ENCODE measurements around the gene TAF1A.

TAF1A gene

DNA sequence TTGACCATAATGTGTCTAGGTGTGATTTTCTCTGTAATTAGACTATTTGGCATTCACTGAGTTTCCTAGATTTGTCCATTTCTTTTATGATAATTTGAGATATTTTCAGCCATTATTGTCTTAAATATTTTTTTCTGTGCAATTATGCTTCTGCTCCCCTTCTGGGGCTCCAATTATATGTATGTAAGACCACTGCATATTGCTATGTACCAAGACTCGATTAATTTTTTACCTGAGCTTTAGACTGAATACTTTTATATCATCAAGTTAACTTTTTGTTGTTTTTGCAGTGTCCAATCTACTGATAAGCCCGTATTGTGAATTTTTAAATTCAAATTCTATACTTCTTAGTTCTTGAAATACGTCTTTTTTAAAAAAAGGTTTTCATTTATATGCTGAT, 5.1 kb upstream of the TAF1A start:
- DNase-seq, result no peak

DNA sequence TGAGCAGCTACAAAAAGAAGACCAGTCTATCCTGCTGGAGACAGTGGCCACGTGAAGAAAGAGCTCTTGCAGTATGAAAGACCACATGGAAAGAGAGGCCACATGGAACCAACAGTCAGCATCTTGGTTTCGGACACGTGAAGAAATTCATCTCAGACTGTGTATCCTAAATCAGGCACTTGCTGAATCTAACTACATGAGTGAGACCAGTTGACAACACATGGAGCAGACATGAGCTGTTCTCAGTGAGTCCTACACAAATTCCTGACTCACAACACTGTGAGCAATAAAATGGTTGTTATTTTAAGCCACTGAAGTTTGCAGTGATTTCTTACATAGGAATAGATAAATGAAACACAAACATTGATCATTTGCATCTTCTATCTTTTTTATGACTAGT, 2.4 kb upstream of the TAF1A start:
- no peak for DNase-seq

DNA sequence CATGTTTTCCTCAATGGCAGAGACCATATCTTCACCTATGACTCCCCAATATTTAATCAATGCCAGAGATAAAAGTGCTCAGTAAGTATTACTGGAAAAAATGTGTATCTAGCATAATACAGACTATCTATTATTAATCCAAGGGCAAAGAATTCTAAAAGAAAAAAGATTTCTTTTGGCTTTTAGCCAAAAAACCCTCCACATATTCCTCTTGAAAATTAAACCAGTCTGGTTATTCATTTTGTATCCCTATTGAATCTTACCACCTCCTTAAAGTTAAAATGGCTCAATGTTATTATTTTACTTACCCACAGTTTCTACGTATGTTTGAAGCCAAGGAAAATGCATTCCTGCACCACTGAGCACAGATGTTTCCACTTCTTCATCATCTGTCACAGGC, 1.6 kb downstream of the TAF1A start:
- DNase-seq, result no peak

DNA sequence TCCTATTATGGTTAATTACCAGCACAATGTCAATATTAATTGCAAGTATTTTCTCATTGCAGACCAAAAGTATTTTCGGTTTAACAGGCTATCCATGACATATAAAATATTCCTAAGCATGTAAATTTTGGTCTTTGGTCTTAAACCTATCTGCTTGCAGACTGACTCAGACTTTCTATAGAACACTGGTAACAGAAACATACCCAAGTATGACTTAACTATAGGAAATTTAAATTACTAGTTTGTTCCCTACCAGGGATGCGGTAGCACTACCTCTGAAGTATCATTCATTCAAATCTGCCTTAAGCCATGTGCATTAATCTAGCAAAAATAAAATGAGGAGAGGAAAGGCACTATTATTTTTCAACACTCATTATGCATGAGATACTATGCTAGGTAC, 2.9 kb downstream of the TAF1A start:
- no peak for DNase-seq

DNA sequence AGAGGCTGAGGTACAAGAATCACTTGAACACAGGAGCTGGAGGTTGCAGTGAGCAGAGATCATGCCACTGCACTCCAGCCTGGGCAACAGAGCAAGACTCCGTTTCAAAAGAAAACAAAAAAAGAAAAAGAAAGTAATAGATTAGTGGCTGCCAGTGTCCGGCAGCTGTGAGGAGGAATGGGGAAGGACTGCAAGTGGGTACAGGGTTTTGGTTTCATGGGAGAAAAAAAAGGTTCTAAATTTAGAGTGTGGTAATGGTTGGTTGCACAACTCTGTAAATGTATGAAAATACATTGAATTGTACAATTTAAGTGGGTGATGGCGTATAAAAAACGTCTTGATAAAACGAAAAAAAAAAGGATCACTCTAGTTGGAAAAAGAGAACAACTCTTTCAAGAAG, 6.7 kb downstream of the TAF1A start:
- DNase-seq, result no peak

DNA sequence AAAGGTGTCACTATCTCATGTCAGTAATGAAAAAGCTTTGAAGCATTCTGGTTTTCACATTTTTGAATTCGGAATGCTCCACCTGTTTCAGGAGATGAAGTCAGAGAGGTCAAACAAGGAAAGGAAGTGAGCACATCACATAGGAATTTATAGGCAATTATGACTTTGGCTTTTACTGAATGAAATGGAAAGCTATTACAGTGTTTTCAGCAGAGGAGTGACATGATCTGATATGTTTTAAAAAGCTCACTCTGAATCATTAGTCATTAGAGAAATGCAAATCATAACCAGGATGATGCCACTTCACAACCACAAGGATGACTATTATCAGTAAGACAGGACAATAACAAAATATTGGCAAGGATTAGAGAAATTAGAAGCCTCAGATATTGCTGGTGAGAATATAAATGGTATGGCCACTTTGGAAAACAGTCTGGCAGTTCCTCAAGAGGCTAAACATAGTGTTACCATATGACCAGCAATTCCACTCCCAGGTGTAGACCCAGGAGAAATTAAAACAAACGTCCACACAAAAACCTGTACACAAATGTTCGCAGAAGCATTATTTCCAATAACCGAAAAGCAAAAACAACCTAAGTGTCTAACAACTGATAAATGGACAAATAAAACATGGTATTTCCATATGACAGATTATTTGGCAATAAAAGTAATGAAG, 7.5 kb downstream of the TAF1A start:
- no peak for DNase-seq

DNA sequence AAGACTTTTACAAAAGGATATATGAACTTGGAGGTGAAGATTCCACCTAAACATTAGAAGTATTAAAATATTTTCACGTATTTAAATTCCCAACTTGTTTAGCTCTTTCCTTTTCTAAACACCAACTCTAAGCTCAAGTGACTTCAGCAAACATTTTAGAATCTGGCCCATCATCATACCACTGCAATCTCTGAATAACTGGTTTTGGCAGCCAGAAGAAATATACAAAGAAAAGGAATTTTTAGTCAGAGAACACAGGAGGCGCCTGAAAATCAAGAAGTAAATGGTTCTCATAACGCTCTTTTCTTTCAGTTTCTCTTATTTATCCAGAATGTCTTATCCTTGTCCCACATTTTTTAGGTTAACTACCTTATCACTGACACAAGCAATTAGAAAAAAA, 10.4 kb downstream of the TAF1A start:
- no peak for DNase-seq

DNA sequence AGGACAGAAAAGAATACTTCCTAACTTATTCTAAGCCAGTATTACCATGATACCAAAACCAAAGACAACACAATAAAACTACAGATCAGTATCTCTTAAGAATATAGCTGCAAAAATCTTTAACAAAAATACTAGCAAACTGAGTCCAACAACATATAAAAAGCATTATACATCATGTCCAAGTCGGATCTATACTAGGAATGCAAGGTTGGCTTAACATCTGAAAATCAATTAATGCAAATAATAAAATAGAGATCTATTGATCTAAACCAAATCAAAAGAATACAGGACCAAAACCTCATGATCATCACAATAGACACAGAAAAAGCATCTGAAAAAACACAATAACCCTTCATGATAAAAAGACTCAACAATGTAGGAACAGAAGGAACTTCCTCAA, 18.9 kb downstream of the TAF1A start:
- DNase-seq, result no peak

DNA sequence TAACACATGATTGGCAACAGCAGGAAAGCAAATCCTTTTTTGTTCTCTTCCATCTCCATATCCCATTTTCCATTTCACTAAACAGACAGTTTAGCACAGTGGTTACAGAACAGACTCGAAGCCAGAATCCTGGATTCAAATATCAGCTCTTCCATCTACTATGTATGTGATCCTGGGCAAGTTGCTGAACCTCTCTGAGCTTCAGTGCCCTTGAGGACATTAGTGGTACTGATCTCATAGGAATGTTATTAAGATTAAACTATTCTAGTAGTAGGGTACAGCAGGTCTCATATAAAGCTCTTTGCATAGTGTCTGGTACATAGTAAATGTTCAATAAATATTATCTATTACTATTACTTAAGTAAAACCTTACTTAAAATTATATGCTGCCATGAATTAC, 28.1 kb downstream of the TAF1A start:
- no peak for DNase-seq

DNA sequence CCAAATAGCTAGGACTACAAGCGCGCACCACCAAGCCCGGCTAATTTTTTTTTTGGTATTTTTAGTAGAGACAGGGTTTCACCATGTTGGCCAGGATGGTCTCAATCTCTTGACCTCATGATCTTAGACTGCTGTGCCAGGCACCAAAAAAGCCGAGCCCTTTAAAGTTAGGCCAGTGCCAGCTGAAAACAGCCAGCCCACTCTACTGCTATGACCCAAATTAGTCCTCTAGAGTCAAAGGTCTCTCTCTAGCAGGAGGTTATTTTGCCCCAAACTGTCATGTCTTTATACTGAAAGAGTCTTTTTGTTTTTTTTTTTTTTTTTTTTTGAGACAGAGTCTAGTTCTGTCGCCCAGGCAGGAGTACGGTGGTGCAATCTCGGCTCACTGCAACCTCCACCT, 32.2 kb downstream of the TAF1A start:
- DNase-seq, result no peak

DNA sequence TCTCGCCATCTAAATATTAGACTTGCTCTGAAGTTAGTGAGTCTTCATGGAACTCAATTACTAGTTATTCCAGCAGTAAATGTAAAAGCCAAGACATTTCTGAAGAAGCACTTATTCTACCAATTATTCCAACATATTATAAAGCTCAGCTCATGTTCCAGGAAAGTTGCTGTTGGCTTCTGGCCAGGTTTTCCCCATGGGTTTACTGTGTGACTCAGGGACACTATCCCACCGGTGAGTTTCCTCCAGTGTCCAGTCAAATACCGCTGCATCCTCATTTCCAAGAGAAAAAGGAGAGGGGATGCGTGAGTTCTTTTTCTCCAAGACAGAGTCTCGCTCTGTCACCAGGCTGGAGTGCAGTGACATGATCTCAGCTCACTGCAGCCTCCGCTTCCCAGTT, 32.6 kb downstream of the TAF1A start:
- DNase-seq, result no peak

DNA sequence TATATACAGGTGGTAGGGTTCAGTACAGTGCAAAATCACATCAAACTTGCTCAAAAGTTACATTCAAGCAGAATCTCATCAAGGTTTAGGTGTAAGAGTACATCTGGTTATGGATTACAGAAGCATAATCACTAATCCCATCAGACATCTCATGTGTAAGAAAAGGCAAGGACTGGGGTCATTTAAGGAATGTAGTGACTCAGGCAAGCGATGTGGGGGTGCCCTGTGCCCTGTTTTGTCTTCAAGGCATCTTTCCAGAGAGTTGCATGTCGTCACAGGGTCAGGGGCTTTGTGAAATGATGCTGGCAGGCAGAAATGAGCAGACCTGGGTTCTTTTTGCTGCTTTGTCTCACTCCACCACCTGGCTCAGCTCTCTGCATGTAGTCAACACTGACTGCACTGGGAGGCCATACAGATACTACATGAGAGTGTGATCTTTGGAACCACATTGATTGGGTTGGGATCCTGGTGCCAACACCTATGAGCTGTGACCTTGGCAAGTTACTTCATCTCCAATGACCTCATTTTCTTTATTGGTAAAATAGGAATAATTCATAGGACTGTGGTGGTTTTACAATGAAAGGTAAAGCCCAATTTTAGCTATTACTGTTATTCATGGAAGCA, 33.6 kb downstream of the TAF1A start:
- no peak for DNase-seq

DNA sequence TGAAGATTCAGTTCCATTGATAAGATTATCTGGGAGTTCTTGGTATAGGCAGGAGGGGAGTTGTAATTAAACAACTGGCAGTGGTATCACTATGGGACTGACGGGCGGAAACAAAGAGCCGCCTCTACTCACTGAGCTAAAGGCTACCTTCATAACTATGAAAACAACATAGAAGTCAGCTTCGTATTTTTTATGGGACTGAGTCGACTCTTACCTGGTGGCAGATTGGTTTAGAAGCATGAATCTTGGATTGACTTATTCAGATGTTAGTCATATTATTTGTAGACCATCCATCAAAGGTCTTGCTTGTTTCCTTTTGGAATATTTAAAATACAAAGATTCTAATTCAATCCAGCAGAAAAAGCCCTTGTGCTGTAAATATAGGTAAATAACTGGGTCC, 35.6 kb downstream of the TAF1A start:
- DNase-seq, result no peak

DNA sequence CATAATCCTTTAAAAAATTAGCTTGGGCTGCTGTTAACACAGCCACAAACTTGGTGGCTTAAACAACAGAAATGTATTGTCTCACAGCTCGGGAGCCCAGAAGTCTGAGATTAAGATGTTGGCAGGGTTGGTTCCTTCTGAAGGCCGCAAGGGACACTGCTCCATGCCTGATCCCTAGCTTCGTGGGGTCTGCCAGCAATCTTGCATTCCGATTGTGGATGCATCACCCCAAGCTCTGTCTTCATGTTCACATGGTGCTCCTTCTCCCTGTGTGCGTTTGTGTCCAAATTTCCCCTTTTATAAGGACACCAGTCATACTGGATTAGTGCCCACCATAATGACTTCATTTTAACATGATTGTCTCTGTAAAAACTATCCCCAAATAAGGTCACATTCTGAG, 36.9 kb downstream of the TAF1A start:
- no peak for DNase-seq

DNA sequence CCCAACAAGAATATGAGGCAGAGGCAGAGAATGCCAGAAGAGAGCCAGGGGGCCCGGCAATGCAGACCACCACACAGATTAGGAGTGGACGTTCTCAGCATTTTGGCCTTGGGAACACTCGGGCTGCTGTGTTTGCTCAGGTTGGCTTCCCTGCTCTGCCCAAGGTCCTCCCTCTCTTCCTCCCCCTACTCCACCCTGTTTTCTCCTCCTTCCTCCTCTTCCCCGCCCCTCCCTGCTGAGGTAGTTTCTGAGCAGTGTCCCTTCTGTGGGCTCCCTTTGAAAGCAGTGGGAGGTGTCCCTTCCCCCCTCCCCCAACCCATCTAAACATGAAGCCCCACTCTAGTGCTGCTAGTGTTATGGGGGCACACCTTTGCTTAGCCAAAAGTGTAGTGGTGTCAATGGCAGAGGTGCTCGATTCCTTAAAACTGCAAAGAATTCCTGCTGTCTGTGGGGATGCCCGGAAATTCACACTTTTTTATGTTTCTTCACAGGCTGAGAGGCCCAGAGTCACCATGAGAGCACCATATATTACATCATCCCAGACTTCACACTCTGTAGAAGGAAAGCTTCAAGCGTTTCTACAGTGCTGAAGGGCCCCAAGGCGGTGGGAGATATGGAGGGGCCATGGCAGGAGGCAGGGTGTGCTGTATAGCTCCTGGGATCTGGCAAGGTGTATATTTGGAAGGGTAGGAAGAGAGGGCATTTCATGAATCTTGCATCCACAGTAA, 41.6 kb downstream of the TAF1A start, which contains the start of gene HHIPL2:
TSS of gene HHIPL2 (minus strand) at position 161 of the 728 bp plus-strand sequence. CDS start at position 101, 60 bp downstream.
- no peak for DNase-seq

DNA sequence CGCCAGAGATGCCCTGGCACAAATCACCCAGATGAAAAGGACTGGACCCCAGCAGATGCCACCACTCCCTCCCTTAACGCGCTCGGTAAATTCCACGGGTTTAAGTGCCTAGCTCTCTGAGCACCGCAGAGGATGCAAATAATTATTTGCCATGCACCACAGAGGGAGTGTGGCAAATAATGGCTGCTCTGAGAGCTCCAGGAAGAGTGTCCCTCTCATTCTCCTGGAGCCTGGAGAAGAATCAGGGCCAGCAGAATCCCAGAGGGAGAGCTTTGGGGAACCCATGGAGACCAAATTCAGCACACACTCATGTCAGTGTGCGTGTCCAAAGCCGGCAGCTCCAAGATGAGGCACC, 42.5 kb downstream of the TAF1A start:
- no peak for DNase-seq

DNA sequence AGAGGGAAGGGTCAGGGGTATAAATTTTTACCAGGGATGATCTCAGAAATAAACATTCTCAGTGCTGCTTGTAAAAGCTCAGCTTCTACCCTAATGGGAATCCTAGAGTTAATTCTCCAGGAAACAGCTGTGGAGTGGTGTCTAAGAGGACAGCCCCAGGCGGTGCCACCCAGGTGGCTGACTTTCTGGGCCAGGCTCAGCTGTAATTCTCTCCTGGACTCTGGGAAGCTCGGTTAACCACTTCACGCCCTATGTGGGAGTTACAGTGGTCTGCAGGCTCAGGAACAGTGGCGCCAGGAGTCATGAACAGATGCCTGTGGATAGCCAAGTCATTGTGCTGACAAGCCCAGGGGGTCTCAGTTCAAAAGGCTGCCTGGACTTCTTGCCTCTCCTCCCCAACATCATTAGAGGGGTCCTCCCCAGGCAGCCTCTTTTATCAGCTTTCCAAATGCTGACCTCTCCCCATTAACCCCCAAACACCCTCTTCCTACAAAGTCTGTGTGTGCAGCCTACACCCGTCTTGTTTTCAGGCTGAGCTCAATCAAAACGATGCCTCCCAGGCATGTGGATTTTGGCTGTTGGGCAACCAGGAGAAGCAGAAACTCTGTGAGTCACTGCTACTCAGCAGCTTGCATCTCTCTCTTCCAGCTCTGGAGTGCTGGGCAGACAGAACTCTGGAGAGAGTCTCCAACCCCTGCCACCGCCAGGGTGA, 43.0 kb downstream of the TAF1A start:
- no peak for DNase-seq

DNA sequence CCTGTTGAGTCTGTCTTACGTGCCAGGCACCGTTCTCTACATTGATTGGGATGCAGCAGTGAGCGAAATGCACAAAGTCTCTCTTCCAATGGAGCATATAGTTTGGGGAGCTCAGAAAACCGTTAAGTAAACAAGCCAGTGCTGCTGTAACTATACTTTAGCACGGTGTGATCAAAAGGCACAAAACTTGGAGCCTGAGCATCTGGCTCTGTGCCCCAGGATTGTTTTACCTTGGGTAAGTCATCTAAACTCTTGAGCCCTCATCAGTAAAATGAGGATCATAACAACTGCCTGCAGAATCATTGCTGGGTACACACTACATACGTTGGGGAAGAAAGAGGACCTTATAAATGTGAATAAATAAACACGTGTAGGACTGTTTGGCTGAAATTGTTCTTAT, 43.6 kb downstream of the TAF1A start:
- no peak for DNase-seq

DNA sequence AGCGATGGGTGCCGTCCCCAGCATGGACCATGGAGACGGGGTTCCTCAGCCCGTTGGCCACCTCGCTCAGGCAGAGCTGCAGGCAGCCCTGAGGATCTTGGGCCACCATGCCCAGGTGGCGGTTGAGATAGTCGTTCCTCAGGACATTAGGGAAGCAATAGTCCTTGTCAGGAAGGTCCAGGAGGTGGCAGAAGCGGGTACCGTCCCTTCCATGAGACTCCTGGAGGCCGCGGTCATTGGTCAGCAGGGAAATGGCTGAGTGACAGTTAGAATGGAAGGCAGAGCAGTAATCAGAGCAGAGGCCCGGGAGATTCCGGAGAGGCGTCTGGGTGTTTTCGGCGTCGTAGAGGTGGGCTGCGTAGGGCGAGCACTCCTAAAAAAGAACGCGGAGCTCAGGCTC, 45.9 kb downstream of the TAF1A start:
- DNase-seq, result no peak

DNA sequence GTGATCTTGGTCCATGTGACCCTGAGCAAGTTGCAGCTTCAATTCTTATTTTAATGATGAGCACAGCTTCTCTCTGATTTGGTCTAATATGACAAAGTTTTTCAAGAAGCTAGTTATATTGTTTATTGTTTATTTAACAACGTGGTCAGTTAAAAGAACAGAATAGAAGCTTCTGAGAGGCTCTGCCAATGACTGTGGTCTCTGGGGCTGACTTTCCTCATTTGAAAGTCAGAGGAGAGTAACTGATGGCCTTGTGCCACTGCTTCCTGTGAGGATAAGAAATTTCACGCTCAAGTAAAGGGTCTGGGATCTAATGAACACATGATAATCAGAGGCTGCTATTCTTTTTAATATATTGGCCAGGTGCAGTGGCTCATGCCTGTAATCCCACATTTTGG, 49.1 kb downstream of the TAF1A start:
- no peak for DNase-seq

DNA sequence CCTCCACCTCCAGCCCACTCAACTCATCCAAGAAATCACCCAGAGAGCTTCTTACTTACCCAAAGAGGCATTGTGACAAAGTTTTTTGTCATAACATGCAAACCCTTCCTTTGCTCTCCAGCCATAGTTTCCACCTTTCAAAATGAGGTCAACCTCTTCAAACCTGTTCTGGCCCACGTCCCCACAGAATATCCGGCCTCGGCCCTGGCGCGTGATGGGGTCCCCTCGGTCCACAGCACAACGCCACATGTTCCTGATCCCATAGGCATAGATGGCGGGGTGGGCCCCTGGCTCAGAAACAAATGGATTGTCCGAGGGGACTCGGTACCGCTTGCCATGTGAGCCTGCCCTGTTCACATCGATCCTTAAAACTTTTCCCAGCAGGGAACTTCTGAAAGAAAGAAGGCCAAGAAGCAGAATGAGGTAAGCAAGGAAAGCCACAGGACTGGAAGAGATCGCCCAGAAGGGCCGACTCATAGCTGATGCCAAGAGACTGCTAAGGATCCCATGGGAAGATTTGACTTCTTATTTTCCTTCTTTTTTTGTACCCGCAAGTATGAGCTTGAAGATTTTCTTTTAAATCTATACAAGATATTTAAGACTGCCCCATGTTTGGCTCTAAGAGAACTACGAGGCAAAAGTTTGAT, 49.7 kb downstream of the TAF1A start:
- DNase-seq, result no peak

DNA sequence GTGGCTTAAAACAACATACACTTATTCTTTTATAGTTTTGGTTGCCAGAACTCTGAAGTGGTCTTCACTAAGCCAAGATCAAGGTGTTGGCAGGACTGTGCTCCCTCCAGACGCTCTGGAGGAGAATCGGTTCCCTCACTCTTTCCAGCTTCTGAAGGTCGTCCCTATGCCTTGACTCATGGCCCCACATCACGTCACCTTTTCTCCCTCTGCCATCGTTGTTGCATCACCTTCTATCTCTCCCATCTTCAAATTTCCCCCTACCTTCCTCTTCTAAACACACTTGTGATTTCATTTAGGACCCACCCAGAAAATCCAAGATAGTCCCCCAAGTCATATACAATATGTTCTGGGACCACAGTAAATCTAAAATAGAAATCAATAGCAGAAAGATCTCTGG, 54.3 kb downstream of the TAF1A start:
- DNase-seq, result no peak

DNA sequence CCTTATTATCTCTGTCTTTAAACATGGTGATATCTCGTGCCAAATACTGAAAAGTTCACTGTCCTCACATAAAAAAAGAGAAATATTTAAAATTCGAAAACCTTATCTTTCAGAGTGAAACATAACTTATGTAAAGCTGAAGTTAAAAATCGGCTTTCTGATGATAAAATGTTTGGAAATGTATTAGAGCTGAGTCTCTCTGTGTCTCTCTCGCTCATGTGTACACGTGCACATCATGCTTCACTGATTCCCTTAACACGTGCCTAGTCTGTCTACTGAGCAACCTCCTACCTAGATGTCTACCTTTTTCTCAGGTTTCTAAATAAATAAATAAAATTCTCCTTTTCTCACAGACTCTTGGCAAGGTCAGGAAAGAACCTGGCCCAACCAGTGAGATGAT, 58.9 kb downstream of the TAF1A start:
- no peak for DNase-seq
